MM.1S (cell line): ENCODE measurements around the gene PDGFRB.

Source experiments
- CTCF ChIP-seq: fragments of 300-600 bp; sonication (generic); IDR thresholded peaks from 2 replicates; pipeline ENCODE4 v1.5.1; 2016; ENCODE audit warnings: antibody characterized with exemption, low read length, mixed read lengths
- EZH2 ChIP-seq: fragments of 300-600 bp; sonication (generic); optimal IDR thresholded peaks from 2 replicates; pipeline ENCODE3; 2017; ENCODE audit warnings: low read depth, mild to moderate bottlenecking, antibody characterized with exemption, low read length, mixed read lengths

GRCh38 chr5:150066901-150067396, 88.7 kb downstream of the PDGFRB start:
- TF ChIP-seq CTCF (no peak), EZH2 (no peak)
